Fibroblast of skin of scalp (primary cell): Measurements from ENCODE around the gene RFX4. TPM values are rescaled to one million over a fixed set of nuclear protein-coding genes. Genes with fewer than 3 reads are reported as not detected.

Experiments used
- DNase-seq: peaks from one replicate; pipeline ENCODE4 v3.0.0-alpha.2; 2013
- polyA plus RNA-seq, 2 experiments: library from polyadenylated mRNA; unstranded; fragments of 120-200 nt; gene quantifications; one replicate each; pipeline ENCODE4 v1.2.1, GENCODE V29; 2013; ENCODE audit not compliant: insufficient read length in 2 of 2

The RFX4 gene
- polyA plus RNA-seq (2013, experiment 1 of 2; ENCODE audit: insufficient read length) = not detected
- 0.27 TPM for polyA plus RNA-seq (2013, experiment 2 of 2; ENCODE audit: insufficient read length)

GRCh38 chr12:106582641-106583230, at the start of gene RFX4:
Gene RFX4 (plus strand): TSS chr12:106583004. CDS start chr12:106583321, 317 bp downstream.
- DNase-seq = no peak

- DNase-seq = no peak
These were observed 41.6 kb upstream of the RFX4 start for GRCh38 chr12:106541201-106541600.

GRCh38 chr12:106551410-106551809, 31.4 kb upstream of the RFX4 start:
- DNase-seq = no peak

GRCh38 chr12:106552228-106552627, 30.6 kb upstream of the RFX4 start:
- DNase-seq = no peak

- no peak for DNase-seq
These were observed 18.0 kb upstream of the RFX4 start for GRCh38 chr12:106564678-106565329.

- peak; percentile 57 for DNase-seq
These were observed 16.0 kb upstream of the RFX4 start for GRCh38 chr12:106566771-106567170.

GRCh38 chr12:106573239-106573638, 9.6 kb upstream of the RFX4 start:
- no peak for DNase-seq

- no peak for DNase-seq
These were observed 6.0 kb upstream of the RFX4 start for GRCh38 chr12:106576848-106577247.

- DNase-seq = no peak
These were observed 1.9 kb upstream of the RFX4 start for GRCh38 chr12:106580671-106581508.

GRCh38 chr12:106581543-106582248, 1.1 kb upstream of the RFX4 start:
- peak; percentile 23 for DNase-seq

- DNase-seq = no peak
These were observed 584 bp upstream of the RFX4 start for GRCh38 chr12:106582249-106582591.

GRCh38 chr12:106583242-106584103, 669 bp downstream of the RFX4 start:
- no peak for DNase-seq

GRCh38 chr12:106584104-106585064, 1.6 kb downstream of the RFX4 start:
- no peak for DNase-seq

- DNase-seq = no peak
These were observed 2.3 kb downstream of the RFX4 start for GRCh38 chr12:106585105-106585520.

- DNase-seq = no peak
These were observed 2.9 kb downstream of the RFX4 start for GRCh38 chr12:106585521-106586277.

- DNase-seq = no peak
These were observed 3.5 kb downstream of the RFX4 start for GRCh38 chr12:106586278-106586802.

- no peak for DNase-seq
These were observed 4.2 kb downstream of the RFX4 start for GRCh38 chr12:106586803-106587684.

- no peak for DNase-seq
These were observed 6.0 kb downstream of the RFX4 start for GRCh38 chr12:106588771-106589170.

GRCh38 chr12:106590601-106591000, 7.8 kb downstream of the RFX4 start:
- DNase-seq = no peak
